IPS DF 6.9 (cell line): ENCODE results near the gene FAM174C.
A peak's percentile ranks its signal among the peaks of the same experiment; 100 is the strongest.
"Not testable (repeated sequence)": the region's sequence is repeated elsewhere in the genome, so short reads cannot be mapped to it uniquely, and the experiment has no call there.

ENCODE experiments used
- DNase-seq: peaks from one replicate; pipeline ENCODE4 v3.0.0-alpha.2; 2013; ENCODE audit warnings: low read depth, low spot score
- H3K27ac ChIP-seq: one replicate; pipeline ENCODE4 v1.5.1; 2013; ENCODE audit warnings: low read length, control low read depth
- H3K27me3 ChIP-seq: 2 replicates; pipeline ENCODE4 v1.6.1; 2013; ENCODE audit warnings: mild to moderate bottlenecking, low read length; ENCODE audit not compliant: control insufficient read depth, insufficient read depth
- H3K36me3 ChIP-seq: 2 replicates; pipeline ENCODE4 v1.6.1; 2013; ENCODE audit warnings: low read length; ENCODE audit not compliant: control insufficient read depth, insufficient read depth
- H3K4me1 ChIP-seq: 2 replicates; pipeline ENCODE4 v1.6.1; 2013; ENCODE audit warnings: low read length; ENCODE audit not compliant: control insufficient read depth, insufficient read depth
- H3K4me3 ChIP-seq: 2 replicates; pipeline ENCODE4 v1.5.1; 2013; ENCODE audit warnings: mild to moderate bottlenecking, low read length
- H3K9me3 ChIP-seq: 2 replicates; pipeline ENCODE4 v1.6.1; 2013; ENCODE audit warnings: low read length, inconsistent platforms; ENCODE audit not compliant: control insufficient read depth, insufficient read depth
- whole genome bisulfite sequencing: extraction: QIAGEN DNeasy Blood & Tissue Kit; methylation state at CpG from one replicate; pipeline ENCODE4 v1.1.7; 2013; ENCODE audit warnings: mixed read lengths, missing lambda C conversion rate; ENCODE audit not compliant: insufficient read length, insufficient coverage; 5-methylcytosine and 5-hydroxymethylcytosine counted together

The FAM174C gene

DNA sequence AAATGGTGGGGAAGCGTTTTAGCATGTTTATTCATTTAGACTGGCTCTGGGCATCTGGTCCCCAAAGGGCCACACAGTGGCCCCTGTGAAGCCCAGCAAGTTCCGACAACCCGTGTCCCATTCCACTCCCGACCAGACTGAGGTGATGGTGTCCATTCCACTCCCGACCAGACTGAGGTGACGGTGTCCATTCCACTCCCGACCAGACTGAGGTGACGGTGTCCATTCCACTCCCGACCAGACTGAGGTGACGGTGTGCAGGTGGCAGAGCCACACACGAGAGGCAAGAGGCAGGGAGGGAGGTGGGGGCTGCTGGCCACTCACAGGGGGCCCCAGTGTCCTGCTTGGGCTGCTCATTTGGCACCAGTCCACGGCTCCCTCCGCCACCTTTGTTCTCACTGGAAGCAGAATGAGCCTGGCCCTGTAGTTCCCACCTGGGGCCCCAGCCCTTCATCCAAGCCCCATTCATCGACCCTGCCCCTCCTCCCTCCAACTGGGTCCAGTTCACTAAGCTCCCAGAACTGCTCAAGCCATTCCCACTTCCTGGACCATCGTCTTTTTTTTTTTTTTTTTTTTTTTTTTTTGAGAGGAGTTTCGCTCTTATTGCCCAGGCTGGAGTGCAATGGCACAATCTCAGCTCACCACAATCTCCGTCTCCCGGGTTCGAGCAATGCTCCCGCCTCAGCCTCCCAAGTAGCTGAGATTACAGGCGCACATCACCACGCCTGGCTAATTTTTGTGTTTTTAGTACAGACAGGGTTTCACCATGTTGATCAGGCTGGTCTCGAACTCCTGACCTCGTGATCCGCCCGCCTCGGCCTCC, 28.9 kb upstream of the FAM174C start:
- DNase-seq, H3K9me3 ChIP-seq, H3K27me3 ChIP-seq, H3K27ac ChIP-seq, H3K4me1 ChIP-seq, H3K4me3 ChIP-seq: not testable (repeated sequence)
- H3K36me3 ChIP-seq: peaks cover 12% of the 10 kb centered on the region
- WGBS: no CpG with 5 or more reads among the region's 27 CpGs

DNA sequence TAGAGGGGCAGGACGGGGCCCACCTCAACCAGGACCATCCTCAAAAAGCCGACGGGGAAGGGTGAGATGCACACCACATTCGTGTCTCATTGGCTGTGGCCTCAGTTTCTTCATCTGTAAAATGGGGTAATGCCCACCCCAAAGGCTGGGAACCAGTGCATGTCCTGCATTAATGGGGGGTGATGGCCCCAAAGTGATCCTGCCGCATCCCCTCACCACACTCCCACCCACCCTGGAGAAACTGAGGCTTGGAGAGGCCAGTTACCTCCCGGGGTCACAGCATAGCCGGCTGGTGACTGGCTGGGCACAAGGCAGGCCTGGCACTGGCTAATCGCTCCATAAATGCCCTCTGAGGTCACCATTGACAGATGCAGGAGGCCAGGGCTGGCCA, 27.6 kb upstream of the FAM174C start:
- Histone ChIP-seq H3K27me3 (no peaks in the 10 kb centered on the region), H3K36me3 (peaks cover 17% of the 10 kb centered on the region), H3K27ac (no peak overlapping the region), H3K4me3 (no peak overlapping the region), H3K4me1 (peaks cover 5% of the 10 kb centered on the region; the same call in 1 of the 2 replicates), H3K9me3 (no peaks in the 10 kb centered on the region)
- DNase-seq: no peak
- WGBS: no CpG with 5 or more reads among the region's 8 CpGs

DNA sequence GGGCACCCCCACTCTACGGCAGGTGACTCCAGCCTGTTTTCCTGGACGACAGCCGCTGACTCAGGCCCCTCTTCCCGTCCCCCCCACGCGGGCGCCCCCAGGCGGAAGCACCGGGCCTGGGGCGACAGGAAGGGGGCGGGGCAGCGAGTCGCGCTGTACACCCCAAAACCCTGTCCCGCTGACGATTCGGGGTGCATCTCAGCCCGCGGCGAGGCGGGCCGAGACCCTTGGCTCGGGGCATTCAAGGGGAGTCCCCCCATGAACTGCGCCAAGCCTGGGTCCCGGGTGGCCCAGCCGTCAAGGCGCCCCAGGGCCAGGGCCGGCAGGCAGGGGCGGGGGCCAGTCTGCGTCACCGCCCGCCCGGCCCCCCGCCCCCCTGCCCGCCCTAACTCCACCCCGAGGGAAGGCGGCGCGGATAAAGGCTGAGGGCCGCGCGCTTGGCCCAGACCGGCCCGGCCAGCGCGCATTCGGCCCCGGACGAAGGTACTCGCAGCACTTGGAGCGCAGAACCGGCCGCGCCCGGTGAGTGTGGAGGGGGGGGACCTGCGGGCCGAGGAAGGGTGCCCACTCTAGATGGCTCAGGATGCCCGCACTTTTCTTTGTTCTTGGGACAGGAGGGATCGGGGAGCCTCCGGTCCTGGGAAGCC, 27.1 kb upstream of the FAM174C start, which contains the start of gene MIDN:
Gene MIDN (plus strand): TSS at position 445 of the 647 bp plus-strand sequence. CDS start 1,714 bp downstream, outside the sequence.
- Histone ChIP-seq H3K4me1 (peaks cover 5% of the 10 kb centered on the region; the same call in 1 of the 2 replicates), H3K27ac (no peak within 1 kb of the TSS), H3K4me3 (peak within 1 kb of the TSS; percentile 96), H3K9me3 (no peaks in the 10 kb centered on the region), H3K27me3 (no peaks in the 10 kb centered on the region), H3K36me3 (peaks cover 17% of the 10 kb centered on the region)
- no CpG with 5 or more reads among the region's 60 CpGs for WGBS
- no peak for DNase-seq

DNA sequence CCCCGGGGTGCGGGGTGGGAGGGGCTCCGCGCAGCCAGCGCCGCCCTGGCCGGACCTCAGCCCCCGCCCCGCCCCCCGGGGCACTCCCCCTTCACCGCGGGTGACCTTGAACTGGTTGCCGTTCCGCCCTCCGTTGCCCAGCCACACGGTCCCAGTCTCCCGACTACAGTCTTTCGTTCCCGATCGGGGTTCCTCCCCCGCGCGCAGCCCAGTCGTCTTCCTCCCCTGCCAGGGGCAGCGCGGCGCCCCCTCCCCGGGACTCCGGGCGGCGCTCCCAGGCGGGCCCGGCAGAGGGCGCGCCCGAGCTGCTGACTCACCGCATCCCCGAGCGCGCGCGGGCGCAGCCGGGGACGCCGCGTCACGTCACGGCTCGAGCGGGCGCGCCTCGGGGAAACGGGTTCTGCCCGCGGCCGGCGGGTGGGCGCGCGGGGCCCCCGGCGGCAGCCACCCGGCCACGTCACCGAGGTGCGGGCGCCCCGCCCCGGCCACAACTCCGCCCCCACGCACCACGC, 26.5 kb upstream of the FAM174C start:
- WGBS: no CpG with 5 or more reads among the region's 74 CpGs
- H3K27ac ChIP-seq: no peak overlapping the region
- DNase-seq: no peak

DNA sequence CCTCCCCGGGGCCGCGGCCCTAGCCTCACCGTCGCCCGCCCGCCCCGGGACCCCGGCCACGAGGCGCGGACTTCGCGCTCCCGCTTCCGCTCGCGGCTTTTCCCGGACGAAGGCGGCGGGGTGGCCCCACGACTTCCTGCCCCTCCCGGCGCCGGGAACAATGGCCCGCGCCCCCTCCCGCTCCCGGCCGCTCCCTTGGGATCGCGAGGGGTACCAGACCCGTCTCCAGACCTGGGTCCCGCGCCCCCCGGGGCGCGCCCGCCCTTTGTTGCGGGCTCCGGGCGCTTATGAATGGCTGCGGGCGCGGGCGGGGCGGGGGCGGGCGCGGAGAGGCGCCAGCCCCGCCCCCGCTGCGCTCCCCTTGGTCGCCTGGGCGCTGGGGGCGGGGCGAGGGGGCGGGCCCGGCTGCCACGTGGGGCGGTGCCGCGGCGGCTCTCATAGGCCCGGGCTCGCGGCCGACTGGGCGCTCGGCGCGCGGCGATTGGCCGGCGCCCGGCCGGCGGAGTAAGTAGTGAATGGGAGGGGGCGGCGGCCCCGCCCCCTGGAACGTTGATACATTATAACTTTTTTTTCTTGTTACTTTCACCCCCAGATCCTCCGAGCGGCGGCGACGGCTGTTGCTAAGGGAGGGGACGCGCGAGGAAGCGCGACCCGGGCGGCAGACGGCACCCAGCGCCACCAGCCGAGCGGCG, 25.9 kb upstream of the FAM174C start:
- peak overlapping the region; percentile 96 for H3K4me3 ChIP-seq
- no peak overlapping the region for H3K27ac ChIP-seq
- WGBS: no CpG with 5 or more reads among the region's 102 CpGs
- peaks cover 5% of the 10 kb centered on the region; the same call in 1 of the 2 replicates for H3K4me1 ChIP-seq
- DNase-seq: no peak
- H3K9me3 ChIP-seq: no peaks in the 10 kb centered on the region
- peaks cover 26% of the 10 kb centered on the region for H3K36me3 ChIP-seq
- no peaks in the 10 kb centered on the region for H3K27me3 ChIP-seq

More for the DNA sequence above, 26.5 kb upstream of the FAM174C start:
- H3K4me1 ChIP-seq: peaks cover 5% of the 10 kb centered on the region; the same call in 1 of the 2 replicates
- no peaks in the 10 kb centered on the region for H3K9me3 ChIP-seq
- H3K36me3 ChIP-seq: peaks cover 20% of the 10 kb centered on the region
- no peaks in the 10 kb centered on the region for H3K27me3 ChIP-seq
- peak overlapping the region; percentile 96 for H3K4me3 ChIP-seq

DNA sequence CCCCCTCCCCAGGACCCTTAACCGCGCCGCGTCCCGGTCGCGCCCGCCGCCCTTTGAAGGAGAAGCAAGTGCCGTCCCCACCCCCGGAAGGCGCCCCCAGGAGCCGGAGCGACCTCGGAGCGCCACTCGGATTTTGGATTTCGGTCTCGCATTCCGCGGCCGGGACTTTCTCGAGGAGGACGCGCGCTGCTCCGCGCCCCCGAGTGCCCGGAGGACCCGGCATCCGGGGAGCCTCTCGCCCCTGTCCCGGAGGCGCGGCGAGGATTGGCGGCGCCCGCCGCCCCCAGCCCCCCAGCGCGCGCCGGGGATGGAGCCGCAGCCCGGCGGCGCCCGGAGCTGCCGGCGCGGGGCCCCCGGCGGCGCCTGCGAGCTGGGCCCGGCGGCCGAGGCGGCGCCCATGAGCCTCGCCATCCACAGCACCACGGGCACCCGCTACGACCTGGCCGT, 25.3 kb upstream of the FAM174C start:
- DNase-seq: no peak
- no peak overlapping the region for H3K27ac ChIP-seq
- no peaks in the 10 kb centered on the region for H3K27me3 ChIP-seq
- WGBS: no CpG with 5 or more reads among the region's 67 CpGs
- peak overlapping the region; percentile 77 for H3K4me3 ChIP-seq
- H3K9me3 ChIP-seq: no peaks in the 10 kb centered on the region
- peaks cover 5% of the 10 kb centered on the region; the same call in 1 of the 2 replicates for H3K4me1 ChIP-seq
- peaks cover 30% of the 10 kb centered on the region for H3K36me3 ChIP-seq

DNA sequence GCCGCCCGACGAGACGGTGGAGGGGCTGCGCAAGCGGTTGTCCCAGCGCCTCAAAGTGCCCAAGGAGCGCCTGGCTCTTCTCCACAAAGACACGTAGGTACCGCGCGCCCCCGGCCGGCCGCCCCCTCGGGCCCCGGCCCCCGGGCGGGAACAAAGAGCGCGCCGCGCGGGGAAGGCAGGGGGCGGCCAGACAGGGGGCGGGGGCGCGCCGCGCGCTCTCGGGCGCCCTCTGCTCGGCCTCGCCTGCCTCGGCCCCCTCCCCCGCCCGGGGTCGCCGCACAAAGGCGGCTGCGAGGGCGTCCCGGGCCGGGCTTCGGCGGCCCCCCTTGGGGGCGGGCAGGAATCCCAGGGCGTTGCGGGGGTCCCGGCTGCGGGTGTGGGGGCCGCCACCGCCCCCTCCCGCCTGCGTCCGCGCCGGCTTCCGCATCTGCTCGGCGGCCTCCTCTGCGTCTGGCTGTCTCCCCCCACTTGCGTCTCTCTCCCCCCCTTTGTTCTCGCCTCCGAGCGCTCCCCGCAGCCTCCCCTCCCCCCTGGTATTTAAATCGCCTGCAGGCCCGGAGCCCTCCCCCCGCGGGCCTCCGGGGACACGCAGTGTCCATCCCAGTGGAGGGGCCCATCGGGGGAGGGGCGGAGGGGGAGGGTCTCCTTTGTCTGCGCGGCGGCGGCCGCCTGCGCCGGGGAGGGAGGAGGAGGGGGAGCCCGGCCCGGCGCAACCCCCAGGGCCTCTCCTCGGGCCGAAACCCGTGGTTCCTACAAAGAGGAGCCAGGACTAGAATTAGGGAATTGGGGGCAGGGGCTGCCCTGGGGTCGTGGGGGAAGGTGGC, 24.7 kb upstream of the FAM174C start:
- Histone ChIP-seq H3K27me3 (no peaks in the 10 kb centered on the region), H3K9me3 (no peaks in the 10 kb centered on the region), H3K4me1 (peaks cover 7% of the 10 kb centered on the region; the same call in 1 of the 2 replicates), H3K27ac (no peak overlapping the region), H3K36me3 (peaks cover 35% of the 10 kb centered on the region), H3K4me3 (peak overlapping the region; percentile 77)
- WGBS: no CpG with 5 or more reads among the region's 90 CpGs
- no peak for DNase-seq

DNA sequence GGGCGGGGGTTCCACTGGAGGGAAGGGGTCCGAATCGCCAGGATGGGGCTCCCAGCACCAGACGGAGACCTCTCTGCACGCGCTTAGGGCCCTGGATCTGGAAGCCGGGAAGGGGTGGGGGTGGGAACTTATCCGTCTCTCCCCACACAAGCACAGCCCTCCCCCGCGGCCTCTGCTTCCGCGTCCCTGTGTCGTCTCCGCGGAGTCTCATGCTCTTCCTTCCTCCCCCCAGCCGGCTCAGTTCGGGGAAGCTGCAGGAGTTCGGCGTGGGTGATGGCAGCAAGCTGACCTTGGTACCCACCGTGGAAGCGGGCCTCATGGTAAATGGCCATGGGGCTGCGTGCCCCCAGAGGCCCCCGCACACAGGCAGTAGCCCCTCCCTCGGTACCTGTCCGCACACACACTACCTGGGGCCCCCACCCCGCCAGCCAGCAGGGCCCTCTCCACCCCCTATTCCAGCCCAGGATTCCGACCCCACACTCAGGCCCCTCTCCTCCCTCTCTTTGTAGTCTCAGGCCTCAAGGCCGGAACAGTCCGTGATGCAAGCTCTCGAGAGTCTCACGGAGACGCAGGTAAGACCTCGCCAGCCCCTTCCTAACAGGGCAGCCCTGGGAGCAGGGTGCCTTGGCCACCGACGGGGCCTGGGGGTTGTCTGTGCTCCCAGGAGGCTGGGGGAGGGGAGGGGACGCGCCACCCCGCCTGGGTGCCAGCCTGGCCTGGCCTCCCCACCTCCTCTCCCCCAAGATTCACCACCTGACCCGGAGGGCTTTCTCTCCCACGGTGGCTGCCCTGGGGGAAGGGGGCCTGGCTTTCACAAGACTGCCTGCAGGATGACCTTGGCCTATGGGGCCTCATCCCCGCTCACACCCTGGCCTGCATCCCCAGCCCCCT, 23.8 kb upstream of the FAM174C start:
- H3K4me1 ChIP-seq: peaks cover 7% of the 10 kb centered on the region; the same call in 1 of the 2 replicates
- no peaks in the 10 kb centered on the region for H3K9me3 ChIP-seq
- H3K4me3 ChIP-seq: peak overlapping the region; percentile 77
- no CpG with 5 or more reads among the region's 41 CpGs for WGBS
- no peak for DNase-seq
- H3K27ac ChIP-seq: no peak overlapping the region
- H3K36me3 ChIP-seq: peaks cover 41% of the 10 kb centered on the region
- no peaks in the 10 kb centered on the region for H3K27me3 ChIP-seq

DNA sequence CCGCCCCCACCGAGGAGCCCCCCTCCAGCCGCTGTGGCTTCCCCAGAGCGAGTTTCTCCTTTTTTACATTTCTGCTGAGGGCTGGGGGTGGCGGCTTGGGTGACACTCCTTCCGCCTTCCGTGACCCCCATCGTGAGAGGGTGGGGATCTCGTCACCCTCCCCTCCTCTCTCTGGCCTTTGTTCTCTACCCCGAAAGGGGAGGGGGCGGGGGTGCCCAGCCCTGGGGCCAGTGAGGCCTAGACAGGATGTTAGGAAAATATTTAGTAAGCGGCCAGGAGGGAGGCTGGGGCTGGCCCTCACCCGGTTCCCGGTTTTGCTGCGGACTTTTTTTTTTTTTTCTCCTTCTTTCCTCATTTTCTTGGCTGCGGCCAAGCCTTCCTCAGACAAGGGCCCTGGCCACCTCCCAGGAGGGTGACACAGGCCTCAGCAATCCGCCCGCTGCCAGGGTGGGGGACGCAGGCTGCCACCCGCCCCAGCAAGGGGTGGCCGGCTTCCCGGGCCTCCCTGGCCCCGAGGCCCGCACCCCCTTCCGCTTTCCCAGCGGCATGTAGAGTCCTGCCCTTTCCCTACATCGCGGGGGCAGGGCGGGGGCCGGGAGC, 23.0 kb upstream of the FAM174C start:
- Histone ChIP-seq H3K4me3 (peak overlapping the region; percentile 77; the same call in 1 of the 2 replicates), H3K36me3 (peaks cover 47% of the 10 kb centered on the region), H3K4me1 (peaks cover 7% of the 10 kb centered on the region; the same call in 1 of the 2 replicates), H3K9me3 (no peaks in the 10 kb centered on the region), H3K27me3 (no peaks in the 10 kb centered on the region), H3K27ac (no peak overlapping the region)
- no CpG with 5 or more reads among the region's 30 CpGs for WGBS
- no peak for DNase-seq
